ENCODE results near the gene KY.

DNA sequence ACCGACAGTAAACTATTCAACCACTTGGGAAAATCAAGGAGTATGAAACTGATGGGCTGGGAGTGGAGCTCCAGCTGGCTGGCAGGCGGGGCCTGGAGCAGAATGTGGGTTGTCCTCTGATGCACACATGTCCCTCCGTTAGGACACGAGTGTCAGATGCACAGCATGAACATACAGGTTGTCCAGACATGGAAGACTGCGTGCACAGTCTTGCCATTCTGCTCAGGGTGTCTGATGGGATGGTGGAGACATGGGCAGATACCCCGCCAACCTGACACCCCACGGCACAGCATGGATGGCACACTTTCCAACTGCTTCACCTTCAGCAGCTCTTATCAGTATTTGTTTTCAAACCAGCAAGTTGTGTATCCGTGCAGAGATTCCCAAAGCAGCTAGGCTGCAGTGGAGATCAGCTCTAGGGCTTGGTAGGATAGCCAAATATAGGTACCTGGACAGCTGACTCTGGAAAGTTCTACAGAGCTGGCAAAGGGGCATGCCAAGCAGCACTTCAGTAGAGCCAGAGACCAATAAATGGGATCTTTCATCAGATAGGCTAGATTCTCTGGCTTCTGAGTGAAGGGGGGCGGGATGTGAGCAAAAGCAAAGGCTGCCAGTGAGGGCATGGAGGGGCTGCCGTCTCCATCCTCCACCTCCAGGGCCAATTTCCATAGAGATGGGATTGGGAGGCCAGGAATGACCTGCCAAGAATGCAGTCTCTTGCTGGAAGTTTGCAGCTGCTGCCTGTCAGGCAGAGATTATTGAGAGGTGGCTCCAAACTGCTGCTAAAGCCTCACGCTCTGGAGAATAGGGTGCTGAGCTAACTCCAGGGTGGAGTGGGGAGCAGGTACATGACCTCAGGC is 47.2 kb upstream of the KY start:
- TF ChIP-seq POLR2AphosphoS5 (IDR thresholded peaks at IDR 0.05; ENCODE audit: low read depth, low read length) (no peak), POLR2A (IDR thresholded peaks at IDR 0.05; ENCODE audit: low read depth, low read length) (no peak), TAF1 (IDR thresholded peaks at IDR 0.05; ENCODE audit: borderline replicate concordance, low read depth, low read length) (no peak)
